GM12874 (cell line): Measurements from ENCODE around the gene MAPK1IP1L.

ENCODE experiments used
- TF ChIP-seq, protein P1 (sequence below): IDR thresholded peaks from 2 replicates; pipeline ENCODE4 v1.5.1; 2011; ENCODE audit warnings: low read depth, mild to moderate bottlenecking, control low read depth, low read length, moderate library complexity; ENCODE audit not compliant: insufficient read depth

MAPK1IP1L gene

DNA sequence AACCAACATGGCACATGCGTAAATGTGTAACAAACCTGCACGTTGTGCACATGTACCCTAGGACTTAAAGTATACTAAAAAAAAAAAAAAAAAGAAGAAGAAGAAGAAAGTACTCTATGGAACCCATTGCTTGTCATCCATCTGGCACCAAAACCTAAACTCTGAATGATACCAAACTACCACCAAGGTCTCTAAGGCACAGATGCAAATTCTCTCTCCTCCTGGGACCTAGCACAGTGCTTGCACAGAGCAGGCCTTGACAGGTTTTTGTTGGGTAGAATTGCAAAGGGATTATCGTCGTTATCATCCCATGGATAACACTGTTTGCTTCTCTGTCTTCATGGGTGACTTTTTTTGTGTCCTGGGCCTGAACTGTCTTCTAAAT, 64.4 kb downstream of the MAPK1IP1L start:
- TF ChIP-seq, protein P1, sequence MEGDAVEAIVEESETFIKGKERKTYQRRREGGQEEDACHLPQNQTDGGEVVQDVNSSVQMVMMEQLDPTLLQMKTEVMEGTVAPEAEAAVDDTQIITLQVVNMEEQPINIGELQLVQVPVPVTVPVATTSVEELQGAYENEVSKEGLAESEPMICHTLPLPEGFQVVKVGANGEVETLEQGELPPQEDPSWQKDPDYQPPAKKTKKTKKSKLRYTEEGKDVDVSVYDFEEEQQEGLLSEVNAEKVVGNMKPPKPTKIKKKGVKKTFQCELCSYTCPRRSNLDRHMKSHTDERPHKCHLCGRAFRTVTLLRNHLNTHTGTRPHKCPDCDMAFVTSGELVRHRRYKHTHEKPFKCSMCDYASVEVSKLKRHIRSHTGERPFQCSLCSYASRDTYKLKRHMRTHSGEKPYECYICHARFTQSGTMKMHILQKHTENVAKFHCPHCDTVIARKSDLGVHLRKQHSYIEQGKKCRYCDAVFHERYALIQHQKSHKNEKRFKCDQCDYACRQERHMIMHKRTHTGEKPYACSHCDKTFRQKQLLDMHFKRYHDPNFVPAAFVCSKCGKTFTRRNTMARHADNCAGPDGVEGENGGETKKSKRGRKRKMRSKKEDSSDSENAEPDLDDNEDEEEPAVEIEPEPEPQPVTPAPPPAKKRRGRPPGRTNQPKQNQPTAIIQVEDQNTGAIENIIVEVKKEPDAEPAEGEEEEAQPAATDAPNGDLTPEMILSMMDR, result no peak

DNA sequence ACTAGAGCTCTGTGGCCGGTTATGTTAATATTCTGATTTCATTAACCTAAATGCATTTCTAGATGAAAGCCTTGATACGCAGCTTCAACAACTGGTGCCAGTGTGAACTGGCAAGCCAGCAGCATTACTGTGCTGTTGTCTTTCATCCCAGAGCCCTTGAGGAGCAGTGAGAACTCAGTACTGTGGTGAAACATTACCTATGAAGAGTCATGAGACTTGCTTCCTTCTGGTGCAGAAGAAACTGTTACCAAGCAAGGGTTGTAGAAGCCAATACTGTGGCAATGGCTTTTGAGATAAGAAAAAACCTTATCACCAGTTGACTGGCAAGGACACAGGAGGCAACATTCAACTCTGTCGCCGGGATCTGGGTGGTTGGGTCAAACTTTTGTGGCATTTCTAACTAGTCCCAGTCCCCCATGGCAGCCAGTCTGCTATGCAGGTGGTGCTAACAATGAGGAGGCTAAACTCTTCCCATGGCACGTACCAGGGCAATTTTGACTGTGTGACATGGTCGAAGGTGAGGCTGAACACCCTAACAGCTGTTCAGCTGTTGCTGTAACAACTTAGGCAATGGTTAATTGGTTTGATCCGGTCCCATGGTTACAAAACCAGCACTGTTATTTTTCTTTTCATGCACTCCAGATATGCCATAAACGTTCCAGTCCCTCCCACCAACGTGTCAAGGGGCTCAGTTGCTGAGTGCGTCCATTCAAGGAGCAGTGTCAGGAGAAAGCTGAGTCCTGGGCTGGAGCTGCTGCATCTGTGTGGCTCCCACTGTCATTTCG, 65.0 kb downstream of the MAPK1IP1L start:
- TF ChIP-seq, protein P1, result no peak

DNA sequence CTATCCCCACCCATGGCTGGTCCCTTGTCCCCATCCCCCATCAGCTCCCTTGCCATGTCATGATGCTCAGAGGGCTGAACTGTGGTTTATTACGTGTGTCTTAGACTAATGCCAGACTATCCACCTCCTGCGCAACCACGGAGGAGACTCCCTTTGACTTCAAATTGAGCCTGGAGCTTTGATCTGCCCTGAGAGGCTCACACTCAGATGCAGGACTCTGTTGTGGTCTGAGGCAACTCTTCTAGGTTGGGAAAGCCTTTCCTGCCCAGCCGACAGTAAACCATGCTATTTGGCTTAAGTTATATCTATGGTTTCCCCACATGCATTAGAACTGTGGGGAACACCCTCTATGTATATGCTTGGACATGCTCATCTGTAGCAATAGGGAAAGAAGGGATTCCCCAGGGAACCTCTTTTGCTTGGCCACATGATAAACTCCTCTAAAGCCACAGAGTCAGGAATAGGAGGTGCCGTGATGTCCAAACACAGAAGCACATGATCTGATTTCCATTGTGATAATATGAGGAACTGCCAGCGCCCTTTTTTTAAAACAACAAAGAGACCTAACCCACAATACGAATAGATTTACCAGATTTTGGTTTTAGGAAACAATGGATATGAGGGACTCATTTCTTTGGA, 66.5 kb downstream of the MAPK1IP1L start:
- TF ChIP-seq, protein P1, result no peak

DNA sequence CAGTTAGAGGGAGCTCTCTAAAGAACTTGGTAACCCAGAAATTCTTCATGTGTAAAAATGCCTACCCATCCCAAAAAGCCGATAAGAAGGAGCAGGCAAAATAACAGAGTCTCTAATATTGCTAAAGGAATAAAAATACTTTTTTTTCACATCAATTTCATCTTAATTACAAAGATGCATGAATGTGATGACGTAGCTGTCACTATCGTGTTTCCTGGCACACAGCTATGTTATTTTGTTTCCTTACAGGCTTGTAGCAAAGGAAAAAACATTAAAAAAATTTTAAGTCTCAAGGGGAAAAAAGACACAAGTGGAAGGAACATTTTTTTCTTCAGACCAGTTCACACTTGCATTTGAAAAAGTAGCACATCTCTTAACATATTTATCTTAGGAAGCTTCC, 67.3 kb downstream of the MAPK1IP1L start:
- TF ChIP-seq, protein P1, result no peak
